CD4-positive, CD25-positive, alpha-beta regulatory T cell (primary cell): ENCODE measurements around the gene ZHX3. TPM values are rescaled to one million over a fixed set of nuclear protein-coding genes. Genes with fewer than 3 reads are reported as not detected.

Experiments
- ATAC-seq, 2 donors: fragments of 150-1000 bp; cut with Tn5 transposase; one replicate each; pipeline ENCODE4 v1.10.0; 2021; ENCODE audit warnings: low read depth in 2 of 2, moderate number of reproducible peaks in 2 of 2, moderate library complexity in 1 of 2
- DNase-seq, 3 donors: peaks; one replicate each; pipeline versions ENCODE4 v3.0.0 to v3.0.0-alpha.2; 2012 to 2022; ENCODE audit warnings: mixed read lengths in 1 of 3
- H3K27ac ChIP-seq: one replicate; pipeline ENCODE4 v1.7.0; 2013; ENCODE audit warnings: mild to moderate bottlenecking, low read length; ENCODE audit not compliant: insufficient read depth, poor library complexity, severe bottlenecking
- H3K27me3 ChIP-seq: one replicate; pipeline ENCODE4 v1.7.0; 2013; ENCODE audit warnings: low read length; ENCODE audit not compliant: control insufficient read depth, insufficient read depth
- H3K36me3 ChIP-seq: one replicate; pipeline ENCODE4 v1.7.0; 2013; ENCODE audit warnings: mild to moderate bottlenecking, low read length, moderate library complexity; ENCODE audit not compliant: control insufficient read depth, insufficient read depth
- H3K4me1 ChIP-seq: 2 replicates; pipeline ENCODE4 v1.7.0; 2013; ENCODE audit warnings: mild to moderate bottlenecking, low read length; ENCODE audit not compliant: insufficient read depth, control insufficient read depth, poor library complexity, severe bottlenecking
- H3K4me3 ChIP-seq: one replicate; pipeline ENCODE4 v1.7.0; 2013; ENCODE audit warnings: low read depth, mild to moderate bottlenecking, low read length, moderate library complexity
- H3K9me3 ChIP-seq, 2 experiments: 1 replicate in 1 of 2; 2 replicates in 1 of 2; pipeline ENCODE4 v1.7.0; 2013; ENCODE audit warnings: low read length in 2 of 2, mild to moderate bottlenecking in 1 of 2, moderate library complexity in 1 of 2; ENCODE audit not compliant: control insufficient read depth in 2 of 2
- H3K27ac Mint-ChIP-seq, 3 donors: one replicate each; pipeline ENCODE4 v1.8.0; 2020 to 2022; ENCODE audit warnings: mild to moderate bottlenecking in 3 of 3, mixed read lengths in 3 of 3, moderate library complexity in 2 of 3
- H3K27me3 Mint-ChIP-seq: one replicate; pipeline ENCODE4 v1.8.0; 2022; ENCODE audit warnings: mild to moderate bottlenecking, mixed read lengths
- H3K36me3 Mint-ChIP-seq: one replicate; pipeline ENCODE4 v1.8.0; 2020; ENCODE audit warnings: mixed read lengths
- H3K4me1 Mint-ChIP-seq, 4 donors: one replicate each; pipeline ENCODE4 v1.8.0; 2020 to 2022; ENCODE audit warnings: mixed read lengths in 4 of 4, mild to moderate bottlenecking in 1 of 4
- H3K4me3 Mint-ChIP-seq, 4 donors: one replicate each; pipeline ENCODE4 v1.8.0; 2020 to 2022; ENCODE audit warnings: mild to moderate bottlenecking in 4 of 4, mixed read lengths in 4 of 4, moderate library complexity in 3 of 4
- H3K9me3 Mint-ChIP-seq, 7 donors: one replicate each; pipeline ENCODE4 v1.8.0; 2020 to 2022; ENCODE audit warnings: mixed read lengths in 7 of 7, mild to moderate bottlenecking in 3 of 7, moderate library complexity in 2 of 7
- polyA plus RNA-seq, 4 donors: library from polyadenylated mRNA; unstranded; fragments of 300-500 nt; fragmentation: Illumina TruSeq; gene quantifications; one replicate each; pipeline ENCODE4 v1.2.3, GENCODE V29; 2021
- total RNA-seq: library from RNA; stranded (reverse); gene quantifications from one replicate; pipeline ENCODE4 v1.2.3, GENCODE V29; 2022

Gene ZHX3
- total and polyA plus RNA-seq, 5 donors from 2014 or later, result 0.42 to 8.8 (median 2.9) TPM

DNA sequence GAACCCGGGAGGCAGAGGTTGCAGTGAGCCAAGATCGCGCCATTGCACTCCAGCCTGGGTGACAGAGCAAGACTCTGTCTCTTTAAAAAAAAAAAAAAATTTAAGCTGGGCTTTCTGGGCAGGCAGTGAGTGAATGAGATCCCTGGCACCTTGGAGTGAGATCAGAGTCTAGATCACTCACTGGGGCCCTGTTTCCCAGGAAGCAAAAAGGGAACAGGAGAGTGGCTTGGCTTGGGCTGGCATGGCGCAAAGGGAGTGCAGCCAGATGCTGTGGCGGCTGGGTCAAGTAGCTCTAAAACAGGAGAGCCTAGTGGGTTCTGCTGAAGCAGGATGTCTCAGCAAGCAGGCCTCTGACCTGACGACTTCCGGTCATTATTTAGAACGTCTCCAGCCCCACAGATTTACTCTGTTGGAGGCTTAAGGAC, 169.8 kb downstream of the ZHX3 start:
- DNase-seq, result no peak
- no peaks in the 10 kb centered on the region for H3K27me3 Mint-ChIP-seq
- Histone ChIP-seq H3K27ac (peak overlapping the region; percentile 87), H3K36me3 (peaks cover 7% of the 10 kb centered on the region), H3K27me3 (no peaks in the 10 kb centered on the region), H3K4me1 (peaks cover 100% of the 10 kb centered on the region), H3K4me3 (peak overlapping the region; percentile 55), H3K9me3 (no peaks in the 10 kb centered on the region)
- ATAC-seq, result no peak
- peaks cover 31% of the 10 kb centered on the region for H3K36me3 Mint-ChIP-seq
- H3K9me3 Mint-ChIP-seq, result no peaks in the 10 kb centered on the region
- H3K4me1 Mint-ChIP-seq, result peaks cover 39 to 100% (median 86%) of the 10 kb centered on the region in 4 donors
- H3K4me3 Mint-ChIP-seq, result peak overlapping the region; percentile 63 to 97 (median 66)
- H3K27ac Mint-ChIP-seq, result peak overlapping the region; percentile 92 to 99 (median 94)

DNA sequence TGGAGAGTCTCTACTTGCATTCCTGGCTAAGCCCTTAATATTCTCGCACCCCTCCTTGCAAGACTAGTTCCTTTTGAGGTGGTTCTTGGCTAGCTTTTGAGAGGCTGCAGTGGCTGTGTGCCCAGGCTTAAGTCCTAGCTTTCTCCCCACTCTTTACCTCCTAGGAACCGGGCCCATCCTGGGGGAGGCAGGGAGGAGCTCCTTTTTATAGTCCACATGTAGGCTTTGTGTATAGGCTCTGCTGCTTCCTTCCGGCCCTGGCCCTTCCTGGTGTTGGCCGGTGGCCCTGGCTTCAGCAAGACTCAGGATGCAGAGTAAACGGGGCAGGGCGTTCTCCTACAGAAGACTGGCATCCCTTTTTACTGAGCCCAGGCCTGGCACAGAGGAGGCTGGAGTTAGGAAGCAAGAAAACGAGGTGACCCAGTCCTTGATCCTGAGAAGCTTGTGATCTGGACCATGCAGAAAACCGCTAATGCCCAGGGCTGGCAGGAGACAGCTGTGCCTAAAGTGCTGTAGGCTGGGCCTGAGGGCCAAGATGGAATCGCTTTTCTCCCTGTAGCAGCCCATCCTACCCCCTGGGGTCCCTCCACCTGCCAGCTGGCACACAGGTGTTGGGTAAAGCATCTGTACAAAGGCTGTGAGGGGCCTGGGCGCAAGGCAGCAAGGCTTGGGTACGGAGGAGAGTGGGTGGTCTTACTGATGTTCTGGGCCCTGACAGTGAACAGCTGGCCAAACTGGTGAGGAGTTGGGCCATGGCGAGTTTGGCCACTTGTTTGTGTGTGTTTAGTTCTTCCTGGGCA, 171.5 kb downstream of the ZHX3 start:
- H3K4me1 Mint-ChIP-seq, result peaks cover 41 to 100% (median 83%) of the 10 kb centered on the region in 4 donors
- H3K9me3 Mint-ChIP-seq, result no peaks in the 10 kb centered on the region
- peak overlapping the region; percentile 92 to 99 (median 94) for H3K27ac Mint-ChIP-seq
- H3K27me3 ChIP-seq, result no peaks in the 10 kb centered on the region
- H3K36me3 Mint-ChIP-seq, result peaks cover 26% of the 10 kb centered on the region
- ATAC-seq, result no peak
- peaks cover 7% of the 10 kb centered on the region for H3K36me3 ChIP-seq
- peak overlapping the region; percentile 89 for H3K4me3 ChIP-seq
- H3K9me3 ChIP-seq, result no peaks in the 10 kb centered on the region
- H3K4me1 ChIP-seq, result peaks cover 100% of the 10 kb centered on the region
- H3K27ac ChIP-seq, result peak overlapping the region; percentile 87
- H3K4me3 Mint-ChIP-seq, result peak overlapping the region; percentile 77 to 97 (median 90)
- no peaks in the 10 kb centered on the region for H3K27me3 Mint-ChIP-seq
- DNase-seq, result no peak

DNA sequence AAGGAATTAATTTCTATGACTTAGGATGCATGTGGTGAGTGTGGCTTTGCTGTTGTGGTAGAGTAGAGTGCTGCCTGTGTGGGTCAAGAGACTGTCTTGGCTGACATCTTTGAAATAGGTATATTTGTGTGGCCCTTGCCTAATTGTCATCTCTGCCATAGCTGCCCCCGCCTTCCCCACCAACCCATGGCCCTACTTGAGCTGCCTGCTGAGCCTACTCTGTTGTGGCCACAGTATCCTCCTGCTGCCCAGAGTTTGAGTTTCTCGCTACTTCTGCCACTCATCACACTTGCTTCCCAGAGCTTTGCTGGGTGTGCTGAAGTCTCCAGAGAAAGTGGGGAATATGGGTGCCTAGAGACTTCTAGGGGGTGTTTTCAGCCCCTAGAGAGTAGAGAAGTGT, 172.2 kb downstream of the ZHX3 start:
- H3K36me3 ChIP-seq, result peaks cover 7% of the 10 kb centered on the region
- peaks cover 40 to 100% (median 83%) of the 10 kb centered on the region in 4 donors for H3K4me1 Mint-ChIP-seq
- H3K27ac Mint-ChIP-seq, result peak overlapping the region; percentile 92 to 99 (median 94)
- no peak for ATAC-seq
- no peaks in the 10 kb centered on the region for H3K9me3 Mint-ChIP-seq
- no peaks in the 10 kb centered on the region for H3K27me3 Mint-ChIP-seq
- peaks cover 100% of the 10 kb centered on the region for H3K4me1 ChIP-seq
- H3K27ac ChIP-seq, result peak overlapping the region; percentile 87
- no peaks in the 10 kb centered on the region for H3K9me3 ChIP-seq
- H3K36me3 Mint-ChIP-seq, result peaks cover 26% of the 10 kb centered on the region
- peak overlapping the region; percentile 89 for H3K4me3 ChIP-seq
- H3K4me3 Mint-ChIP-seq, result peak overlapping the region in 3 of 4 donors; percentile 83 to 97 (median 96)
- no peak for DNase-seq
- no peaks in the 10 kb centered on the region for H3K27me3 ChIP-seq

DNA sequence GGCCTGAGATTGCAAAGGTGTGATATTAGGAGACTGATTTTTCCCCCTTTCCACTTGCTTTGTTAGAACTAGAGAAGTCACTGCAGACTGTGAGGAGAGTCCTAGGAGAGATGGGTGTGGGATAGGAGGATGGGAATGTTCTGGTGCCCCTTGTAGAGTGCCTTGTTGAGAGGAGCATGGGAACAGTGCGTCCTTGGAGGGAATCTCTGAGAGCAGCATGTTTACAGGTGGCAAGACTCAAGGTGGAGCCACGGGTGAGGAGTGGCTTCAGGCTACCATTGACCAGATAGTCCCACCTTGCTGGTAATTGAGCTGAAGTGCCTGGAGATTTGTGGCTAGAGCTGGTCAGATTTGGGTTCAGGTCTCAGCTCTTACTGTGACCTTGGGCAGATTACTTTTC, 174.2 kb downstream of the ZHX3 start:
- H3K9me3 ChIP-seq, result no peaks in the 10 kb centered on the region
- H3K4me3 Mint-ChIP-seq, result peak overlapping the region; percentile 95 to 97 (median 96)
- peaks cover 31 to 92% (median 78%) of the 10 kb centered on the region in 4 donors for H3K4me1 Mint-ChIP-seq
- H3K9me3 Mint-ChIP-seq, result no peaks in the 10 kb centered on the region
- H3K36me3 Mint-ChIP-seq, result peaks cover 19% of the 10 kb centered on the region
- H3K4me1 ChIP-seq, result peaks cover 100% of the 10 kb centered on the region
- H3K27me3 ChIP-seq, result no peaks in the 10 kb centered on the region
- H3K36me3 ChIP-seq, result peaks cover 7% of the 10 kb centered on the region
- peak overlapping the region; percentile 89 for H3K4me3 ChIP-seq
- no peak for DNase-seq
- no peak for ATAC-seq
- peak overlapping the region; percentile 87 for H3K27ac ChIP-seq
- H3K27me3 Mint-ChIP-seq, result no peaks in the 10 kb centered on the region
- H3K27ac Mint-ChIP-seq, result peak overlapping the region; percentile 92 to 100 (median 94)

GRCh38 chr20:41142919-41143318, 174.6 kb downstream of the ZHX3 start:
- H3K9me3 Mint-ChIP-seq, result no peaks in the 10 kb centered on the region
- peak overlapping the region; percentile 92 to 100 (median 94) for H3K27ac Mint-ChIP-seq
- H3K36me3 ChIP-seq, result peaks cover 7% of the 10 kb centered on the region
- peaks cover 19% of the 10 kb centered on the region for H3K36me3 Mint-ChIP-seq
- ATAC-seq, result peak; percentile 64 to 73
- H3K4me1 ChIP-seq, result peaks cover 99% of the 10 kb centered on the region
- peak; percentile 28 to 85 (median 51) for DNase-seq
- H3K4me3 ChIP-seq, result peak overlapping the region; percentile 89
- H3K27ac ChIP-seq, result peak overlapping the region; percentile 87
- H3K27me3 Mint-ChIP-seq, result no peaks in the 10 kb centered on the region
- H3K27me3 ChIP-seq, result no peaks in the 10 kb centered on the region
- peak overlapping the region; percentile 95 to 97 (median 96) for H3K4me3 Mint-ChIP-seq
- H3K4me1 Mint-ChIP-seq, result peaks cover 31 to 87% (median 73%) of the 10 kb centered on the region in 4 donors
- H3K9me3 ChIP-seq, result no peaks in the 10 kb centered on the region

- no peak for ATAC-seq
- peaks cover 30 to 81% (median 70%) of the 10 kb centered on the region in 4 donors for H3K4me1 Mint-ChIP-seq
Measured at GRCh38 chr20:41142245-41142644, 175.3 kb downstream of the ZHX3 start.

GRCh38 chr20:41141153-41141815, 176.2 kb downstream of the ZHX3 start:
- H3K27ac Mint-ChIP-seq, result peak overlapping the region; percentile 92 to 100 (median 94)
- H3K4me1 Mint-ChIP-seq, result peaks cover 26 to 73% (median 63%) of the 10 kb centered on the region in 4 donors
- DNase-seq, result peak in 1 of 3 donors; percentile 60
- Histone ChIP-seq H3K27ac (peak overlapping the region; percentile 87), H3K4me1 (peaks cover 89% of the 10 kb centered on the region), H3K36me3 (peaks cover 7% of the 10 kb centered on the region), H3K4me3 (peak overlapping the region; percentile 89), H3K9me3 (no peaks in the 10 kb centered on the region), H3K27me3 (no peaks in the 10 kb centered on the region)
- no peak for ATAC-seq
- no peaks in the 10 kb centered on the region for H3K9me3 Mint-ChIP-seq
- peak overlapping the region; percentile 95 to 97 (median 96) for H3K4me3 Mint-ChIP-seq
- peaks cover under 1% of the 10 kb centered on the region for H3K27me3 Mint-ChIP-seq
- H3K36me3 Mint-ChIP-seq, result peaks cover 12% of the 10 kb centered on the region

More at GRCh38 chr20:41142245-41142644, 175.3 kb downstream of the ZHX3 start:
- Mint-ChIP-seq H3K9me3 (no peaks in the 10 kb centered on the region), H3K27me3 (no peaks in the 10 kb centered on the region), H3K4me3 (peak overlapping the region; percentile 95 to 97 (median 96)), H3K36me3 (peaks cover 18% of the 10 kb centered on the region), H3K27ac (peak overlapping the region; percentile 92 to 100 (median 94))
- H3K27me3 ChIP-seq, result no peaks in the 10 kb centered on the region
- no peak for DNase-seq
- peak overlapping the region; percentile 89 for H3K4me3 ChIP-seq
- H3K4me1 ChIP-seq, result peaks cover 93% of the 10 kb centered on the region
- no peaks in the 10 kb centered on the region for H3K9me3 ChIP-seq
- H3K27ac ChIP-seq, result peak overlapping the region; percentile 87
- H3K36me3 ChIP-seq, result peaks cover 7% of the 10 kb centered on the region
